Calu3 (cell line): ENCODE data around the gene PAK6. TPM values are rescaled to one million over a fixed set of nuclear protein-coding genes. Genes with fewer than 3 reads are reported as not detected.

Experiments
- BruUV-seq: library from RNA; stranded (reverse); fragments of 400-500 nt; replicated peaks from 2 replicates; lab custom pipeline; 2021; lab: Mats Ljungman, UMichigan
- CTCF ChIA-PET: fragments of 300-600 bp; sonication (Branson Sonifier 250); formaldehyde crosslinking; loops from one replicate; lab custom pipeline; 2022; ENCODE audit warnings: antibody characterized with exemption; lab: Charles Lee
- DNase-seq: peaks from one replicate; pipeline ENCODE4 v3.0.0; 2022
- H3K27ac Mint-ChIP-seq: one replicate; pipeline ENCODE4 v1.8.0; 2022; ENCODE audit warnings: mixed read lengths; ENCODE audit not compliant: unreplicated experiment
- H3K27me3 Mint-ChIP-seq: one replicate; pipeline ENCODE4 v1.8.0; 2022; ENCODE audit warnings: mixed read lengths; ENCODE audit not compliant: unreplicated experiment
- H3K36me3 Mint-ChIP-seq: one replicate; pipeline ENCODE4 v1.8.0; 2022; ENCODE audit warnings: mild to moderate bottlenecking, moderate library complexity, mixed read lengths; ENCODE audit not compliant: insufficient read depth, unreplicated experiment
- H3K4me1 Mint-ChIP-seq: one replicate; pipeline ENCODE4 v1.8.0; 2022; ENCODE audit warnings: mild to moderate bottlenecking, low read depth, mixed read lengths; ENCODE audit not compliant: unreplicated experiment
- H3K4me3 Mint-ChIP-seq: one replicate; pipeline ENCODE4 v1.8.0; 2022; ENCODE audit warnings: mild to moderate bottlenecking, low read depth, moderate library complexity, mixed read lengths; ENCODE audit not compliant: unreplicated experiment
- H3K9me3 Mint-ChIP-seq: one replicate; pipeline ENCODE4 v1.8.0; 2022; ENCODE audit warnings: low read depth, mixed read lengths; ENCODE audit not compliant: unreplicated experiment
- CTCF ChIP-seq: fragments of 200-600 bp; IDR thresholded peaks from one replicate; pipeline ENCODE4 v1.8.0; 2022; ENCODE audit warnings: antibody characterized with exemption; ENCODE audit not compliant: unreplicated experiment
- intact Hi-C: fragments of 100-400 bp; cut with micrococcal nuclease; formaldehyde crosslinking; loops from one replicate; pipeline ENCODE4 v1.10.0; 2022; ENCODE audit not compliant: unreplicated experiment
- total RNA-seq: library from RNA; stranded (reverse); gene quantifications from 2 replicates; pipeline ENCODE4 v1.2.3, GENCODE V29; 2022

PAK6 gene
- total RNA-seq, 1 experiment from 2014 or later: 7.1 TPM

- intact Hi-C loops: no loop called here
- H3K4me1 Mint-ChIP-seq: no peaks in the 10 kb centered on the region
- H3K4me3 Mint-ChIP-seq: no peak overlapping the region
- BruUV-seq: no TSS peak
- no peak for TF ChIP-seq CTCF
- H3K27me3 Mint-ChIP-seq: no peaks in the 10 kb centered on the region
- CTCF ChIA-PET: no interaction called here
- DNase-seq: no peak
- peaks cover 6% of the 10 kb centered on the region for H3K36me3 Mint-ChIP-seq
- no peaks in the 10 kb centered on the region for H3K9me3 Mint-ChIP-seq
- H3K27ac Mint-ChIP-seq: no peak overlapping the region
These were observed 58.5 kb downstream of the PAK6 start for GRCh38 chr15:40297356-40297755.

- H3K36me3 Mint-ChIP-seq: peaks cover 13% of the 10 kb centered on the region
- no peak for TF ChIP-seq CTCF
- BruUV-seq: no TSS peak
- no peaks in the 10 kb centered on the region for H3K4me1 Mint-ChIP-seq
- CTCF ChIA-PET: no interaction called here
- no peak for DNase-seq
- H3K27me3 Mint-ChIP-seq: no peaks in the 10 kb centered on the region
- no peaks in the 10 kb centered on the region for H3K9me3 Mint-ChIP-seq
- intact Hi-C loops: no loop called here
- no peak overlapping the region for H3K4me3 Mint-ChIP-seq
- no peak overlapping the region for H3K27ac Mint-ChIP-seq
These were observed 59.5 kb downstream of the PAK6 start for GRCh38 chr15:40298216-40298935.

- H3K27ac Mint-ChIP-seq: no peak overlapping the region
- CTCF ChIA-PET: no interaction called here
- no peak overlapping the region for H3K4me3 Mint-ChIP-seq
- H3K9me3 Mint-ChIP-seq: no peaks in the 10 kb centered on the region
- DNase-seq: no peak
- intact Hi-C loops: no loop called here
- TF ChIP-seq CTCF: no peak
- peaks cover 13% of the 10 kb centered on the region for H3K36me3 Mint-ChIP-seq
- no peaks in the 10 kb centered on the region for H3K27me3 Mint-ChIP-seq
- BruUV-seq: no TSS peak
- H3K4me1 Mint-ChIP-seq: no peaks in the 10 kb centered on the region
These were observed 61.5 kb downstream of the PAK6 start for GRCh38 chr15:40300367-40300766.

GRCh38 chr15:40300771-40301170 is 61.9 kb downstream of the PAK6 start:
- no peaks in the 10 kb centered on the region for H3K4me1 Mint-ChIP-seq
- H3K9me3 Mint-ChIP-seq: no peaks in the 10 kb centered on the region
- CTCF ChIA-PET: no interaction called here
- H3K27me3 Mint-ChIP-seq: no peaks in the 10 kb centered on the region
- DNase-seq: no peak
- H3K36me3 Mint-ChIP-seq: peaks cover 13% of the 10 kb centered on the region
- intact Hi-C loops: no loop called here
- no peak overlapping the region for H3K27ac Mint-ChIP-seq
- H3K4me3 Mint-ChIP-seq: no peak overlapping the region
- no peak for TF ChIP-seq CTCF
- no TSS peak for BruUV-seq
